NCI-H146 (cell line): ENCODE results near the gene EFHD2.
"Not testable (repeated sequence)": the region's sequence is repeated elsewhere in the genome, so short reads cannot be mapped to it uniquely, and the experiment has no call there.

ENCODE experiments used
- DNase-seq: peaks from one replicate; lab custom pipeline; 2025; lab: John Stamatoyannopoulos, UW

The EFHD2 gene

GRCh38 chr1:15452866-15453571 is 43.3 kb downstream of the EFHD2 start:
- DNase-seq: no peak

GRCh38 chr1:15453734-15454133 is 44.0 kb downstream of the EFHD2 start:
- DNase-seq: no peak

DNA sequence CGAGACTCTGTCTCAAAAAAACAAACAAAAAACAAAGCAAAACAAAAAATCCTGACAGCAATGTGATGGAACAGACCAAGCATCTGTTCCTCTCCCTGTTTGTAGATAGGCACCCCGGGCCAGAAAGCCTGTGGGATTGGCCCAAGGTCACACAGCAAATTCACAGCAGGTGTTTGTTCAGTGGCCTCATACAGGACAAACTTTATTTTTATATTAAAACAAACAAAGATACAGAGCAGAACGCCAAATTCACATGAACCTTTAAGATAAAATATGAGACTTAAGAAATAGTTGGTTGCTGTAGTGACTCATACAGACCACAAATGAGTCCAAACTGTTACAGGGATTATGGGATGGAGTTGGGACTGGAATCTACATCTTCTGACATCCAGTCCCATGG is 44.6 kb downstream of the EFHD2 start:
- DNase-seq: no peak

DNA sequence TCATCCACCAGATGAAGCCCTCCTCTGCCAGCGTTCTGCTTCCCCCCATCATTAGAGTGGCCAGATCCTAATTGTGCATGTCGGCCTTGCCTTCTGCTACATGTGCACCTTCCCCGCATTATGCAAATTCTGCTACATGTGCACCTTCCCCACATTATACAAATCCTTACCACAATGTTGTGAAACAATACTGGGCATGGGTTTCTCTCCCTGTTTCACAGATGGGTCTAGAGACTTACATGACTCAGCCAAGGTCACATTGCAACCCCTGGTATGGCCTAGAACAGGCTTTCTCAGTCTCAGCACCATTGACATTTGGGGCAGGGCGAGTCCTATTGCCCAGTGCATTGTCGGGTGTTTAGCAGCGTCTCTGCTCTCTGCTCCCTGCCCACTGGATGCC is 45.8 kb downstream of the EFHD2 start:
- no peak for DNase-seq

GRCh38 chr1:15456313-15456954 is 46.7 kb downstream of the EFHD2 start, which contains the start of gene CELA2A:
TSS of gene CELA2A (plus strand) at chr1:15456732. CDS start at chr1:15456754, 22 bp downstream.
- no peak for DNase-seq

- DNase-seq: no peak
Observed at GRCh38 chr1:15457585-15457984, 47.9 kb downstream of the EFHD2 start.

- not testable (repeated sequence) for DNase-seq
Observed at GRCh38 chr1:15458388-15458787, 48.7 kb downstream of the EFHD2 start.

- no peak for DNase-seq
Observed at GRCh38 chr1:15459771-15460707, 50.4 kb downstream of the EFHD2 start.

DNA sequence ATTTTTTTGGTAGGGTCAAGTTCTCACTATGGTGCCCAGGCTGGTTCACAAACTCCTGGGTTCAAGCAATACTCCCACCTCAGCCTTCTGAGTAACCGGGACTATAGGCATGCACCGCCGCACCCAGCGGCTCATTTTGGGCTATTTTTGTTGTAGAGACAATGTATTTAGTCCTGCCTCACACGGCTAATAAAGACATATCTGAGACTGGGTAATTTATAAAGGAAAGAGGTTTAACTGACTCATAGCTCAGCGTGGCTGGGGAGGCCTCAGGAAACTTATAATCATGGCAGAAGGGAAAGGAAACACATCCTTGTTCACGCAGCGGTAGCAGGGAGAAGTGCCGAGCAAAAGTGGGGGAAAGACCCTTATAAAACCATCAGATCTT is 51.0 kb downstream of the EFHD2 start:
- DNase-seq: no peak

- peak; percentile 67 for DNase-seq
Observed at GRCh38 chr1:15463064-15463800, 53.5 kb downstream of the EFHD2 start.

DNA sequence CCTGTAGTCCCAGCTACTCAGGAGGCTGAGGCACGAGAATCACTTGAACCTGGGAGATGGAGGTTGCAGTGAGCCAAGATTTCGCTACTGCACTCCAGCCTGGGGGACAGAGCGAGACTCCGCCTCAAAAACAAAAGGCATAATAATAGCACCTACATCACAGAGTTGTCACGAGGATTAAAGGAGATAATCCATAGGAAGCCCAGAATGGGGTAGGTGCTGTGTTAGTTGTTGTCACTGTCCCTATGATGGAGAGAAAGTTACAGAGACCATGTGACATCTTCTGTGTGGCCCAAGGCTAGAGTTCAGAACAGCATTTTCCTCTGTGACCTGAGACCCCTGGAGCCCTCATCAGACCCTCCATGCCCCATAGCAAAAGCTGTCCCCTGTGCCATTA is 54.2 kb downstream of the EFHD2 start:
- DNase-seq: not testable (repeated sequence)

GRCh38 chr1:15465674-15466073 is 56.0 kb downstream of the EFHD2 start:
- DNase-seq: no peak

DNA sequence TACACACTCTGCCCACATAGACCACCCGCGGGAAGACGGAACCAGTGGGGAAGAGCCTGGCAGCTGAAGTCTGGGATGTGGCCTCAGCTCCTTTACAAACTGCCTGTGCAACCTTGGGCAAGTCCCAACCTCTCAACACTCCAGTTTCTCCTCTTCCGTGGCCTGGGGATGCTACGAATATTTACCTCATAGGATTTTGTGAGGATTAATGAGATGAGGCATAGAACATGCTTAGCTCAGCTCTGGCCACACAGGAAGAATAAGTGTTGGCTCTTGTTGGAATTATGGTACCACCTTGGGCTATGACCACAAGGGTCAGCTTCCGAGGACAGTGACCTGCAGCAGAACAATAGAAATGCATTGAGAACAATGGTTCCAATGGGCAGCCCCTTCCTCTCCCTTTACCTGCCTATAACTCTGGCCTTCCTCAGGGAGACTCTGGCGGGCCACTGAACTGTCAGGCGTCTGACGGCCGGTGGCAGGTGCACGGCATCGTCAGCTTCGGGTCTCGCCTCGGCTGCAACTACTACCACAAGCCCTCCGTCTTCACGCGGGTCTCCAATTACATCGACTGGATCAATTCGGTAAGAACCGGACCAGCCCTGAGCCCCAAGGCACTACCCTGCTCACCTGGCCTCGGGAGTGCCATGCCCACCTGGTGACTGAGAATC is 57.4 kb downstream of the EFHD2 start:
- not testable (repeated sequence) for DNase-seq

GRCh38 chr1:15468145-15468544 is 58.5 kb downstream of the EFHD2 start:
- no peak for DNase-seq

GRCh38 chr1:15469361-15469760 is 59.7 kb downstream of the EFHD2 start:
- no peak for DNase-seq

DNA sequence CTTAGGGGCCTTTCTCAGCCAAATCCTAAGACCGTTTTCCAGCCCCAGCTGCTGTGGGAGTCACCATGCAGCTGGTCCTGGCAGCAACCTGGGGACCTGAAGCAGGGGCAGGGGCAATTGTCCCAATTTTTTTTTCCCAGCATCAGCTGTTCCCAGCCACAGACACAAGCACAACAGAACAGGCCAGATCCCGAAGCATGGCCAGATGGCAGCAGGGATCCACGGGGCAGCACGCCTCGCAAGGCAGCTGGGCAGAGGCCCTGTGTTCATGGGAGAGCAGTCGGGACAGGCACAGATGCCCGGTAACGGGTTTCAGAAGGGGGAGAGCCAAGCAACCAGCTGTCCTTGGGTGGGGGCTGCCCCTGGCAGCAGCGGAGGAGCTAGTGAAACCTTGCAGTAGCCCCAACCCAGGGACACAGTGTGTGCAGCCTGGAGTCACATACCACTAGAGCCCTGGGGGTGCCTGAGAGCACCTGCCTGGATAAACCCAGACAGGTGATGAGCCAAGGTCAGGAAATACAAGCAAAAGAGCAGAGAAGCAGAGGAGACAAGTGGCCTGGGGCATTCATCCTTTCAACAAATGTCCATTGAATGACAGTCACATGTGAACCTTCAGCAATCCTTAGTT is 60.2 kb downstream of the EFHD2 start:
- DNase-seq: peak; percentile 51

- not testable (repeated sequence) for DNase-seq
Observed at GRCh38 chr1:15471067-15471466, 61.4 kb downstream of the EFHD2 start.

DNA sequence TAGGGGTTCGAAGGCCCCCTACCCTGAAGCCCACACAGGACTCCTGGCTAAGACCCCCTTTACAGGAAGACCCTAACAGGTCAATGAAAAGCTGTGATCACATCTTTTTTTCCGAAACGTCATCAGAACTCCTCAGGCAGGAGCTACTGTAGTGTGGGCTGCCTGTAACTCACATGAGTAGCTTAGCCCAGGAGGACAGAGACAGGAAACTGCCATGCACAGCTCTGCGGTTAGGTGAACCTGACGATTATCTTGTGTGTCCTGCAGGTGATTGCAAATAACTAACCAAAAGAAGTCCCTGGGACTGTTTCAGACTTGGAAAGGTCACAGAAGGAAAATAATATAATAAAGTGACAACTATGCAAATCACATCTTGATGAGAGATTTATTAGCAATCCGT is 62.0 kb downstream of the EFHD2 start:
- not testable (repeated sequence) for DNase-seq

DNA sequence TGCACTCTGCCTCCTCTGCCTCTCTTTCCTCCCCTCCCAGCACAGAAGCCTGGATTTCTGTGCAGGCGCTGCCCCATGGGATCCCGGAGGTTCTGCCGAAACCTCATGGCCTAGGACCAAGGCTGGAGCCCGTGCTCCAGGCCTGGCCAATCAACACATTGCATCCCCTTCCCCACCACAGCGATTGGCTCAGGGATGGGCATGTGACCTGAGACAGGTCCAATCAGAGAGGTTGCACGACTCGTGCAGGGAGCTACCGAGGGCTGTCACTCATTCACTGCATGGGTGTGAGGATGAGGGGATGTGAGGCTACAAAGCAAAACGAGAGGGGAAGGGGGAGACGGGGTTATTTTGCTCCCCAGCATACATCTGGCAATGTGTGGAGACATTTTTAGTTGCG is 62.9 kb downstream of the EFHD2 start:
- DNase-seq: no peak

GRCh38 chr1:15475752-15476314 is 66.1 kb downstream of the EFHD2 start, which contains the start of gene CELA2B:
TSS of gene CELA2B (plus strand) at chr1:15476104. CDS start at chr1:15476126, 22 bp downstream.
- no peak for DNase-seq
